Esophagus muscularis mucosa (tissue), 4 donors: Measurements from ENCODE around the gene BRPF1.

ENCODE experiments used
- CTCF ChIP-seq, 3 experiments: fragments of 200-600 bp in 2 of 3; fragments of 450-650 bp in 1 of 3; sonication (generic) in 2 of 3; IDR thresholded peaks; one replicate each; pipeline ENCODE4 v1.5.1; 2017 to 2019; ENCODE audit warnings: antibody characterized with exemption in 3 of 3, mild to moderate bottlenecking in 2 of 3, moderate library complexity in 1 of 3
- EP300 ChIP-seq: sonication (generic); formaldehyde crosslinking; IDR thresholded peaks from one replicate; pipeline ENCODE4 v1.6.1; 2017; ENCODE audit warnings: antibody characterized with exemption
- POLR2A ChIP-seq: fragments of 450-650 bp; IDR thresholded peaks from one replicate; pipeline ENCODE4 v1.6.1; 2017; ENCODE audit warnings: antibody characterized with exemption, moderate library complexity, mild to moderate bottlenecking, low read depth
- POLR2AphosphoS5 ChIP-seq, 2 donors: sonication (generic); formaldehyde crosslinking; IDR thresholded peaks; one replicate each; pipeline ENCODE4 v1.6.1; 2017; ENCODE audit warnings: antibody characterized with exemption in 2 of 2

DNA sequence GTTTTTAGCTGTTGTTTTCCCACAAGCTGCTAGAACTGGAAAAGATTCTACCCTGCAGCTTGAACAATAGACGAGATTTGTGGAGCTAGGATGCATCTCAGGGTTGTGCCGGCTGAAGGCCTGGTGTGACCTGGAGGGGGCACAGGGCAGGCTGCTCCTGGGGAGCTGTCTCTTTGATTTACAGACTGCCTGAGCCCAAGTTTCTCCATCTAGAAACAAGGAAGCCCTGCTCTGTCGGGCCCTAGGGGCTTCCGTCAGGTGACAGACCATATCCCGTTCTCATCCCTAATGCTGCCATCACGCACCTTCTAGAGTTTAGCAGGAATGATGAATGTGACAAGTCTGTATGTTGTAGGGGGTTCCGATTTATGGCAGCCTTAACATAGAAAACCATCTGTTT lies 35.8 kb upstream of the BRPF1 start:
- TF ChIP-seq EP300 (no peak), CTCF (IDR thresholded peaks at IDR 0.05) (no peak), POLR2A (no peak), POLR2AphosphoS5 (IDR thresholded peaks at IDR 0.05) (no peak)
